GM18498 (cell line): ENCODE results near the gene MYLK4.

Source experiments
- ATAC-seq: cut with Tn5 transposase; IDR thresholded peaks from one replicate; pipeline ENCODE4 v1.9.1; 2021; ENCODE audit warnings: mild to moderate bottlenecking, moderate library complexity; ENCODE audit not compliant: unreplicated experiment

Gene MYLK4

DNA sequence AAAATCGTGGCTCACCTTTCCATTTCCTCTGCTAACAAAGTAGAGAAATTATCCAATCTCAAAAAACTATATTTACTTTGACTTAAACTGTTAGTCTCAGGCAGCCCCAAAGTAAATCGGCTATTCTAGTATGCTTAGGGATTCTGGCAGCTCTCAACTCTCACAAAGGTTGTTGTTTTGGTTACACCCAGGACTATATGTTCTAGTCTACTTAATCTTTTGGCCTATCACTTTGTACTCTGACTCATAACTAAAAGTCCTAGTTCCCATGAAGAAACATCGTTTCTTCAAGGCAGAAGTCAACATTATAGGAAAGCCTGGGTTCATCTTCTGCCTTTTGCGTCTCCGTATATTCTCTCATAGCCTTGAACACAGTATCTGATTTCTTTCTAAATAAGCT lies 42.3 kb downstream of the MYLK4 start:
- no peak for ATAC-seq

DNA sequence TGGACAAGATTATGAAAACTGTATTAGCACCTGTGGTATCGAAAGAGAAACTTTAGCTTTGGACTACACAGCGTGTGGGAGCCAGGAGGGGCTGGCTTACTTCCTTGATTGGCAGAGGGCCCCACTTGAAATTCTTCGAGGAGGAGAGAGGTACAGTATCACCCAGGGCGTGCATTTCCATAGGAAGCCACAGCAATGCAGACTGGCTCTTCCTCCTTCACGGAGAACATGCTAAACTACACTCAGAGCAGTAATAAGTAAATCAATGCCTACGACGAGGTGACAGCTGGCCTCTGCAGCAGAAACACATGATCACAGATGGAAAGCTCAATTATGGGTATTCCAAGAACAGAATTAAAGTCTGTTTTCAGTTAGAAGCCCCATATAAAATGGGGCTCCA lies 44.2 kb downstream of the MYLK4 start:
- no peak for ATAC-seq

DNA sequence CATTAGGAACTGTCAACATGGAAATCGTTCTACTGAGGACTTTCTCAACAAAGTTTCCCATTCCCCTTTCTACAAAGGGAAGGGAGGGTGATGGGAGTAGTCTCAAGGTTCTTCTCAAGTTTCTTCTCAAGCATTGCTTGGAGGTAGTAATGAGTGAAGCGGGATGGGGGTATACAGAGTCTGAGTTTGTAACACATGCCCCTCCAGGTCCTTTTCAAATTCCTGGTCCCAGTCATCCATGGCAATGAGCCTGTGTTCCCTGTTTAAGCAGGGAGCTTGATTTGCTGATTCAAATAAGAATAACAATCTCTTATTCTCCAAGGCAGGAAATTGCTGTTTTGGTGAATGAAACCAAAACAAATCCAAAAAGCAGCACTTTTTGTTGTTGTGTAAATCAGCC lies 45.5 kb downstream of the MYLK4 start:
- ATAC-seq, result no peak

DNA sequence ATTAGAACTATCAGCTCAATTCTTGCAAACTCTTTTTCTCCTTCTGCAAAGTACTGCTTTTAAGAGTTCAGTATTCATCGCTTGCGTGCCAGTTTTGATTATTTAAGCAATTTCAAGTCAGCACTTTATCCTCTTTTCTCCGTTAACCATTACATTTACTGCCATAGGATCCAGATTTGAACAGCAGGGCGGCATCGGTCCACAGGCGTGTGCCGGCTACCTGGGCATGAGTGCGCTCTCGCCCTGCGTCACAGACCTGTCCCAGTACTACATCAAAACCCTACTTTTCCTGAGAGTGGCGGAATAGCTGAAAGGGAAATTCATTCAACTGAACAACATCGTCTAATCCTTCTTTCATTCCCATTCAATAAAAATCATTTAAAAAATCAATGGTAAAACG lies 53.4 kb downstream of the MYLK4 start:
- no peak for ATAC-seq

DNA sequence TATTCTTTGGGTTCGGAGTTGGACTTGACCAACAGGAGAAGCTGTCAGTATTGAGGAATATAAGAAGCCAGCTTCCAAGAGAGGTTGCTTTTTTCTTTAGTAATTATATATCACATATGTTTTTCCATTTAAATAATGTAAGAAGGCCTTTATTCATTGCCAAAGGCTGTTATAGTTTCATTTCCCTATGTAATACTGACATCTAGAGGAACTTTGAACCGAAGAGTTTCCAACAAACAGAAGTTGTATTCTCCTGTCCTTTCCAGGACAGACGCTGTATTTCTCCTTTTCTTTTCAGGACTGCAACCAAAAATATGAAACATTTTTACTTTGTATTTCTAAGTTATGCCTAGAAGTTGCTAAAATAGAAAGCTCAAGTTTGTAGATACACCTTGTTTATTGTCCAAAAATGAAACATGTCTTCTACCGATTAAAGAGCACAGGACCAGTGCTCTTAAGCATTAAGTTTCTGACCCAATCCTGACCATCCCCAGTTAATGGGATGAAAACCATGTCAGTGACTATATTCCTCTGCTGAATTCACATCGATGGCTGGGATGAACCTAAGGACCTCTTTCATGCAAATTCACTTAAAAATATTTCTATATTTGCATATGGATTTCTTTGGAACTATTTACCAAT lies 55.1 kb downstream of the MYLK4 start:
- no peak for ATAC-seq

DNA sequence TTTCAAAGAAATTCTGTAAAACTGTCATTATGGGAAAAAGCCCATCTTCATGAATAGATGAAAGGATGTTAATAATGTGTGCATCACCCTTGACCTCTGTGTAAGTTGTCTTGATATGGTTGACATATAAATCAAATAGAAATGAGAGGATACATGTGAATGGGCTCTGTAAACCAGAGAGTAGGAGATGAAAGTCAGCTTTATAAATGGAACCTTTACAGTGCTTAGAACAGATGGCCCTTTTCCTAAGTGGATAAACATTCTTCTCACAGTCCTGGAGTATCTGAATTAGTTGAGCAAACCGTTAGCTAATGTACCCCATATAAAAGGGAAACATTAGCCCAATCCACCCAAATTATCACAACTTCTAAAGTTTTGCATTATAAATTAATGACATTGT lies 57.5 kb downstream of the MYLK4 start:
- no peak for ATAC-seq

DNA sequence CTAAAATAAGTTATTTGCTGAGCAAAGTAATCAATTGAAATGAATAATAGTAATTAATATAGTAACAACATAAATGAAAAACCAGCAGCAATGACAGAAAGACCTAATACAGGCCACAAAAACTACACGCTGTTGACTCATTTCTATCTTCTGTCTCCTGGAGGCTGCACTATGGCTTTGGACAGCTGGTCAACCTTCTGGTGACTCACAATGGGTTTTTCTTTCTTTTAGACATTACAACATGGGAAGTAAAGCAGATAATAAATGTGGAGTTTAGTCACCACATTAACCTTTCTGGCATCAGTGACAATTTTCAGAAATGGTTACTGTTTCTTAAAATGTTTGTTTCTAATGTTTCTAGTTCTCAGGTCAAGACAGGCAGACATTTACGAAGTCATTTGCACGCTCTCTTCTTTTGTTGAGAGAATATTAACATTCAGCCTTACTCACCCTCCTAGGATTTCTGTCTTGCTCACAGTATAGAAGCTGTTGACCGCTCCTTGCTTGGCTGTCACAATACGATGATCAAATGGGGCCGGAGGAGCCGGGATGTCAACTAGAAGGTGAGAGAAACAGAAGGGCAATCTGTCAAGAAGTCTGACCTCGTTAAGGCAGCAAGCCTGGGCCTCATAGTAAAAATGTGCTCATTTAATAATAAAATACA lies 62.2 kb downstream of the MYLK4 start:
- ATAC-seq, result no peak

DNA sequence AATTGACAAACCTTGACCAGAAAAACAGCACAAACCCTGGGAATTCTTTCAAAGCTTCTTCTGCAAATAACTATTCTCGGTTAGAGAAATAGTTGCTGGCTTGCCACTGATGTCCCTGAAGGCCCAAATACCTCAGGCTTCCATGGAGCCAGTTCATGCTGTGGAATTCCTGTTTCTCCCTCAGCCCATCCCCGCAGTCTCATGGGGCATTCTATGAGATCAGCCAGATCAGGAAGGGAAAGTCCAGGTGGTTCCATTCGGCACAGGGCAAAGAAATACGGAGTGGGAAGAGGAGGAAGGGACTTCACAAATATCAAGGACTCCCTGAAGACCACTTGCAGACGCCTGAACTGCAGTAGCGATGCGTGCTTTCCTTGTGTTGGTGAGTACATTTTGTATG lies 63.3 kb downstream of the MYLK4 start:
- ATAC-seq, result no peak

DNA sequence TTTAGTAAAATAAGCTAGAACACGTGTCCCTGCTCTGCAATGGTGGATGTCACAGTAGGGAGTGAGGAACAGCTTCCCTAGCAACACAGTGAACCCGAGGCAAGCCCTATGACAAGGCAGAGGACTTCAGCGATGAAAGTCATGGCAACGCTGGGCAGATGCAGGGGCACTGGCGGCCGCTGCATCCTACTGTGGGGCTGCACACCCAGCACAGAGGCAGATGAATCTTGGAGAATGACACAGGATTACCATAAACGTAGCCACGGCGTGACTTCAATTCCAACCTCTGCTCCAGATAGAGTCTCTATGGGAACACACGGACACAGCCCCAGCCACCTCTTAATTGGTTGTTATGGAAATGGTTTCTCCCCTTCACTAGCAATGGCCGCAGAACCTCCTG lies 64.2 kb downstream of the MYLK4 start:
- ATAC-seq, result no peak

DNA sequence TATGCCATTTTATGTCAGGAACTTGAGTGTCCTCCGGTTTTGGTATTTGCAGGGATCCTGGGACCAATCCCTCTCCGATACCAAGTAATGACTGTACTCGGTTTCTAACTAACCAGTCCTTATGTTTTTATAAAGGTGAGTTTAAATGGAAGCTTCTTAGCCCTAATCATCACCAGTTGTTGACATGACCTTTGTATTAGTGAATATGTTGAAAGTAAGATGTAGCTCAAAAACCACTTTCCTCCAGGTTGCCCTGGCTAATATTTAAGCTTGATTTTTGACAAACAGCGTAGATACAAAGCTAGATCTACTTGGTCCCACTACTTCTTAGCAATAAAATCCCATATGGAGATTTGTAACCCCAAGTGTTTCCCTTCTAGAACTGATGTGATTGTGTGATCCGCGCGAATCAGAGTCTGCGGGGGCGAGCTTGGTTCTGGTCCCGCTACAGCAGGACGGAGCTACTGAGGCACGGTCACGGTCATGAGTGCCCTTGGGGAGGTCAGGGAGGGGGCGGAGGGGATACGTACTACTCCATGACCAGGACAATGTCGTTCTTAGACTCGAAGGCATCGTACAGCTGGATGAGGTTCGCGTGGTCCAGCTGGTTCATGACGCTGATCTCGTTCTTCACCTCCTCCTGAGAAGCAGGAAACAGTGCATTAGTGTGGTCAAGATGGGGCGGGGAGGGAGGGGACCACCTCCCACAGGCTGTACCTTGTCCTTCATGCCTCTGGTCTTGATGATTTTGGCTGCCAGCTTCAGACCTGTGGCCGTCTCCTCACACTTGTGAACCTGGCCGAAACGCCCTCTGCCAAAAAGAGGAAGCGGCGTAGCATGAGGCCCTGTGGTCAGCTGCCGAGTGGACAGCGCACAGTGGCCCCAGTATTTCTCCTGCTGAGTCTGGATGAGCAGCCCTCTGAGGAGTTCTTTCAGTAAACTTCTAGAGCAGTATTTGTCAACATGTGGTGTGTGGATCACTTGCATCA lies 65.7 kb downstream of the MYLK4 start:
- ATAC-seq, result no peak

DNA sequence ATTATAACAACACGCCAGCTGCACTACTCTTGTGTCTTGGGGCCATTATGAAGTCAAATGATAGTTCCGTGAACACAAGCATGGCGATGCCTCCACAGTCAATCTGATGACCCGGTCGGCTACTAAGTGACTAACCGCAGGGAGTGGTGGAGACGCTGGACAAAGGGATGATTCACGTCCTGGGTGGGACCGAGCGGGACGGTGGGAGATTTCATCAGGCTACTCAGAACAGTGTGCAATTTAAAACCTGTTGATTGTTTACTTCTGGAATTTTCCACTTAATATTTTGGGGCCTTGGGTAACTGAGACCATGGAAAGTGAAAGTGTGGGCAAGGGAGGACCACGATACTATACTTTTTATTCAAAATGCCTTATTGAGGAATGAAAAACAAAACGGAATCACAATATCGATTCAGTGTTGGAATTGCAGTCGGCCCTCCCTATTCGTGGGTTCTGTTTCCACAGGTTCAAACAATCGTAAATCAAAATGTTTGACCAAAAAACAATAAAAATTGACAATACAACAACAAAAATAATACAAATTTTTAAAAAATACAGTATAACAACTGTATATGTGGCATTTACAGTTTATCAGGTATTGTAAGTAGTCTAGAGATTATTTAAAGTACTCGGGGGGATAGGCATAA lies 66.5 kb downstream of the MYLK4 start:
- no peak for ATAC-seq

DNA sequence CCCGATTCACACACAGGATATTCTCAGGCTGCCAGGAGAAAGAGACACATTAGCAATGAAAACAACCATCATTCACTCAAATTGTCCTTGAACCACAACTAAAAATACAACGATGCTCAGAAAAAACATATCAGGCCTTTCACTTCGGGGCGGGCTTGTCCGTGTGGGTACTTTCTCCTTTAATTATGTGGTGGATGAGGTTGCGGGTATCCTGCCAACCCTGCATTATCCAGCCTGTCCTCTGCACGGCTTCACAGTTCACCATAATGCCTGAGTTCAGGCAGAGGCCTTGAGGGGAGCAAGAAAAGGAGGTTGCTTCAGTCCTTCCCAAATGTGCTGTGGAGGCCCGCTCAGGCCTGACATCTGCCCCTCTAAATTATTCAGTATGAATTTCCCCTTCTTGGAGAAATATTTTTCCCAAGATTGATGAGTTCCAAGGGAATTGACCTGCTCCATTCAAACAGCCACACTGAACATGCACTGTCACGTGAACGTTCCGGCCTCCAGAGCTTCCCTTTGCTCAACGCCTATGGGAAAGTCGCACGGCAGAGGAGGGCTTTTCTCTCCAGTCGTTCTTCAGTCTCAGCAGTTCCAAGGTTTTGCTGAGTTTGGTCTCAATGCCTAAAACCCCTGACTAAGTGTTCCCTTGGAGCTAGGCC lies 70.3 kb downstream of the MYLK4 start:
- ATAC-seq, result no peak

DNA sequence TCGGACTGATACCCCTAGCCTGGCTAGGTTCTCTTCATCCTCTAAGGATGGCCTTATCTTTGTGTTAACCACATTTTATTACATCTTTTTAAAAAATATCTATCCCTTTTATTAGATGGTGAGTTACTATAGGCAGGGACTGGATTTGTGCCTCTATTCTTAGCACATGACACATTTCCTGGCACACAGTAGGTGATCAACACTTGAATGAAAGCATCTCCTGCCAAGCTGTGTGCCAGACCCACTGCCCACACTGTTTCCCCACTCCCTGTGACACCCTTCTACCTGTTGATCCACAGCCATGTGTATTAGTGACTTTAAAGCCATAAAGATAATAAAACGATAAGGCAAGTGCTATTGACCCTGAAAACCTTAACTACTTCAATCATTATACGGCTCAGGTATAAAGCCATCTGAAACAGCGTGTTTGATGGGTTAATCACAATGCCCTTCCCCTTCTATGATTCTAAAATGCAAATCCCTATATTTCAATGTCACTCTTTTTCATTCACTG lies 73.6 kb downstream of the MYLK4 start:
- no peak for ATAC-seq

DNA sequence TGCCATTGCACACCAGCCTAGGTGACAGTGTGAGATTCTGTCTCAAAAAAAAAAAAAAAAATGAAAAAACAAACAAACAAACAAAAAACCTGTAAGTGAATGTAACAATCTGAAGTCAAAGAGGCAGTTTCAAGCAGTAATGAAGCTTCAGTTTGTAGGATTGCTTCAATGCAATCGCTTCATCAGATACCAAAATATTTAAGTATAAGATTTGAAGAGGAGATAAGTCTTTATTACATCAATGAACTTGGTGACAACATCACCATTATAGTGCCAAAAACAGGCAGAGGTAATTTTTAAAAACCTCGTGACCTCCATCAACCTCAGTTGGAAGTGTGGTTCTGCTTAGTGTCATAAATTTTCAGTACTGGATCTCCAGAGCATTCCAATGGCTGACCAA lies 74.7 kb downstream of the MYLK4 start:
- no peak for ATAC-seq

DNA sequence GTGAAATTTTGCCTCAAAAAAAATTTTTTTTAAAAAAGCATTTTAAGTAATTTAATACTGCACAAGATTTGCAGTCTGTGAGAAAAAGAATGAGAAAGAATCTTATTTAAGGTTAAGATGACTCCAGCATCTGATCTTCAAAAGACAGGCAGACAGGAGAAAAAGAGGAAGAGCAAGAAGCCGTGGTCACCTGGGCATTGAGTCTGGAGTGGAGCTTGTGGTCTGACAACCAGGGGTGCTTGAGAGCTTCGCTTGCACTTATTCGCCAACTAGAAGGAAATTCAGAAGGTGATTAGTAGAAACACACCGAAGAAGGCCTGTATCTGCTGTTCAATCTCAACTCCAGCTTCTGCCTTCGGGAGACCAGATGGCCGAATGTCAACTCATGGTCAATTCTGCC lies 75.9 kb downstream of the MYLK4 start:
- no peak for ATAC-seq

DNA sequence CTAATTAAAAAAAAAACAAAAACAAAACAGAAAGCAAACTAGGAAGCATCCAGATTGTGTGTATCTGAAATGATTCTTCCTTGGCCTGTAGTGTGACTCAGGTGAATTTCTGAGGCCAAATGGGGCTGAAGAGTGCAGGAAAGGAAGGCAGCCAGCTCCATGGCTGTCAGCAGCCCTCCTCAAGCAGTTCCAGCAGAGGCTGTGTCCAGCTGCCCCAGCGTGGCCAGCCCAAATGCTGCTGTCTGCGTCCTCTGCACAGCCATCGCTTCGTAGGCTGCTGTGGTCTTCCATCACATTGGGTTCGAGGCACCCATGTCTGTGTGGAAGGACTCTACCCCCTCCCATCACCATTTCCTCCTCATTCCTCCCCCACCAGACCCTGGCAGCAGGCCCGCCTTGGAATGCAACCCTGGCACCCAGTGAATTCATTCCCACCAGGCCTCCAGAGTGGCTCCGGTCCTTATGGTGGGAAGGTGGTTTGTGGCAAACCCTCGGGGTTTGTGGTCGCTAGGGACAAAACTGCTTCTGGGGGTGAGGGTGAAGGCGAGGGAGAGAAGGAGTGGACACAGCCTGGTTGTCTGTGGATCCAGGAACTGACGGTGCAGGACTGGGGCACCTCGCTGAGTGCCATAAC lies 81.5 kb downstream of the MYLK4 start:
- no peak for ATAC-seq

DNA sequence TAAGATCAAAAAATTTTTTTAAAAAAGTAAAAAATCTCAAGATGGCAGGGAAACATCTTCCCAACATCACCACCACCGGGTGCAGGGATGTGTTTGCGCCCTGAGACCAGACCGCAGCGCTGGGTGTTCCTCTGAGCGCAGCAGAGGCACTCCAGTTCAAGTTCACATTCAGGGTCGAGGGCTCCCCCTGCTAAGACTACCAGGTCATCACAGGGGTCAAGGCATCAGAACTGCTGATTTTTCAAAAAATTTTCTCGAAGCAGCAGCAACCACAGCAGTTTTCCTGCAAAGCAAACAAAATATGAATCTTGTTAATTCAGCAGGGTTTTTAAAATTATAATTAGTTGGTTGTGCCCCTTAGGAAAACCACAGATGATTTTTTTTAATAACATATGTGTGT lies 83.1 kb downstream of the MYLK4 start:
- ATAC-seq, result no peak

DNA sequence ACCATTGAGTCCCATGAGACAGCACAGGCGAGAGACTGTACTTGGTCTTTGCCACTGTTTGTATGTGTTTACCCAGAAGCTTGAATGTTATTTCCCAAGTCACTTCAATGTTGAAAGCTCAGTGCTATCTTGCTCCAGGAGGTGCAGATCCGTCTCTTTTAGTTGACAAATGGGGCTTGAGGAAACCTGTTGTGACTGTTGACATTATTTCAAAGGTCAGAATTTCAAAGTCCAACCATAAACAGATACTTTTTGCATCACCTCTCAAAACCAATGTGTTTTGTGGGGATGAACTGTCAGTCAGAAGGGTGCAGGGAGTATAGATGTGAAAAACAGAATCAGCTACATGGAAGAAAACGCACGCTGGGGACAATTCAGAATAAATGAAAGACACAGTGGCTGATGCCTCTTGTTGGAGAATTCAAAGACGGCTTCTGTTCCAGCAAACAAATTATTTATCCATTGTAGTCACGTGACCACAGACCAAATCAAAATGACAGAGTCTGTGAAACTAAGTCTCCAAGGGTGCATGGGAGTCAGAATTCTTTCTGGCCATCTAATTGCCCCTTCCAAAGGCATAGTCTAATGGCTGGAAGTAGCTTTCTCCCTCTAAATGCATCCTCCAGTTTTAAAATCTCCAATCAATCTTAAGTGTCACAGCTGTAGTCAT lies 83.7 kb downstream of the MYLK4 start:
- ATAC-seq, result no peak
